ENCODE data around the gene KLF8. TPM values are rescaled to one million over a fixed set of nuclear protein-coding genes. Genes with fewer than 3 reads are reported as not detected.
"Not testable (repeated sequence)": the region's sequence is repeated elsewhere in the genome, so short reads cannot be mapped to it uniquely, and the experiment has no call there.

The KLF8 gene
- polyA plus RNA-seq (ENCODE audit: insufficient read length in 4 of 4), result 1 to 10 TPM; 4.3 to 6.5 (median 5.8) TPM

DNA sequence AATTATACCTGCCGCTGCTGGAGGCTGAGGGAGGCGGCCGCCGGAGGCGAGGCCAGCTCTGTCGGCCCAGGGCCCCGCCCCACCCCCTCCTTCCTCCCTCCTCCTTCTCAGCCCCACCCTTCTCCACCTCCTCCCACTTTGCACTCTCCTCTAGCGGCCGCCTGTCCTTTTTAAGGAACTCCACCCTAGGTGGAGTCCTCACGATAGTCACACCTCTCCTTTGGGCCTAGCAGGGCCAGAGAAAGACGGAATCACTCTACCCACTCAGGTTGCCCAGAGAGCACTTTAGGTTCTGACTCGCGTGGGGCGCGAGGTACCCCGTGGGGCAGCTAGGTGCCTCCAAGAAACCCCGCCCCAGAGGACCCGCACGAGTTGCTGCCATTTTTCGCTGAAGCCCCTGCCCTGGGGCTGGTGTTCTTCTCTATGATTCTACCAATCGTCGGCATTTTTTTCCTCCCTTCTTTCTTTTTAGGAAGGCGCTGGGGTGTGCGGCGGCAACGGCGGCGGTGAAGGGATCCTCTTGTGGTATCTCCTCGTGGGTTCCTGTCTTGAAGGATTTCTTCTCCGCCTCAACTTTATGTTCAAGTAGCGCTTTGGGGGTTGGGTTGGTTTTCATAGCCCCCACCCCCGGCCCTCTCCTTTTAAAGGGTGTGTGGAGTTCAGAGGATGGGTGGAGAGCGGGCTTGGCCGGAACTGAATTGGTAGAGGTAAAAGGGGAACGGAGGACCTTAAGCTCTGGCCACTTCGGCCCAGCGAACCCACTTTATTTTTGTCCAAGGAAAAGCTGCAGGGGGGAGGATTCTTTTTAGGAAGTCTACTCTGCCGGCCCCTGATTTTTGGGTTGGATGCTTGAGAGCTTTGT lies at the start of gene KLF8:
KLF8 (plus strand) TSS at position 136 of the 862 bp plus-strand sequence. CDS start 979 bp downstream, outside the sequence.
- no peak for DNase-seq (ENCODE audit: low read depth in 4 of 4, low spot score in 2 of 4)

- DNase-seq (ENCODE audit: low read depth in 4 of 4, low spot score in 2 of 4), result not testable (repeated sequence)
These were observed 25.2 kb upstream of the KLF8 start for GRCh38 chrX:56206945-56207344.

DNA sequence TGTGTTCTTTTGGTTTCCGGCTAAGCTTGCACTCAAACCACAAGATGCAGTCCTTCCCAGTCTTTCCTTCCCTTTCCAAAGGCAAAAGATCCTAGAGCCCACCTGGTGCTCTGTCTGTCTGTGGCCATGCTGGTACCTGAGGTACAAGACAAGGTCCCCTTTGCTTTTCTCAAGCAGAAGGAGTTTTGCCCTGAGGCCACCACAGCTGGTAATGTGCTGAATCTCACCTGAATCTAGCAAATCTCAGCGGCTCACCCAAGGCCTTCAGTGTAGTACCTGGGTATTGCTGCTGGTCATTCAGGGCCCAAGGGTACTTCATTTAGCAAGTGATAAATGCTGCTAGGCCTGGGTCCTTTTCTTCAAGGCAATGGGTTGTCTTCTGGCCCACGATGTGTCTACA lies 20.5 kb upstream of the KLF8 start:
- no peak for DNase-seq (ENCODE audit: low read depth in 4 of 4, low spot score in 2 of 4)

GRCh38 chrX:56216332-56216731 lies 15.8 kb upstream of the KLF8 start:
- DNase-seq (ENCODE audit: low read depth in 4 of 4, low spot score in 2 of 4), result no peak

GRCh38 chrX:56219700-56220099 lies 12.5 kb upstream of the KLF8 start:
- DNase-seq (ENCODE audit: low read depth in 4 of 4, low spot score in 2 of 4), result no peak

GRCh38 chrX:56221101-56221500 lies 11.1 kb upstream of the KLF8 start:
- DNase-seq (ENCODE audit: low read depth in 4 of 4, low spot score in 2 of 4), result no peak

DNA sequence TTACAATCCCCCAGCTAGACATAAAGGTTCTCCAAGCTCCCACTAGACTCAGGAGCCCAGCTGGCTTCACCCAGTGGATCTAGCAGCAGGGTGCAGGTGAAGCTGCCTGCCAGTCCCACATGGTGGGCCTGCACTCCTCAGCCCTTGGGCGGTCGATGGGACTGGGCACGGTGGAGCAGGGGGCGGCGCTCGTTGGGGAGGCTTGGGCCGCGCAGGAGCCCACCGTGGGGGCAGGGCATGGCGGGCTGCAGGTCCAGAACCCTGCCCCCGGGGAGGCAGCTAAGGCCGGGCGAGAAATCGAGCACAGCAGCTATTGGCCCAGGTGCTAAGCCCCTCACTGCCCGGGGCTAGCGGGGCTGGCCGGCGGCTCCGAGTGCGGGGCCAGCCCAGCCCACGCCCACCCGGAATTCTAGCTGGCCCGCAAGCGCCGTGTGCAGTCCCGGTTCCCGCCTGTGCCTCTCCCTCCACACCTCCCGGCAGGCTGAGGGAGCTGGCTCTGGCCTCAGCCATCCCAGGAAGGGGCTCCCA lies 9.6 kb upstream of the KLF8 start:
- no peak for DNase-seq (ENCODE audit: low read depth in 4 of 4, low spot score in 2 of 4)

DNA sequence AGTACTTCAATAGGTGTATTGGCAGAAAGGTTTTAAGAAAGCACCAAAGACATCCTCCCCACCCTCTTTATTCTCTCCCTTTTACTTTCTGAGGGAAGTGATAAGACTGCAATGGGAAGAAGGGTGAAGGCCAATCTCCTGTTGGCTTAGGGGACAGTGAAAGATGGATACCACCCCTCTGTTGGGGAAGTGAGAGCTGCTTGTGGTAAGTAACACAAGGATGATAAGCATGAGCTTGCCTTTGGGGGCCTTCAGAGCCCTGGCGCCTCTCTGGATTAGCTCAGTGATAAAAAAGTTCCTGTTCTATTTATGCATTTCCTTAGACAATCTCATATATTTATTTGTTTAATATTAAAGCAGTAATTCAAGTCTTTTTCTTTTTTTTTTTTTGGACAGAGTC lies 5.2 kb upstream of the KLF8 start:
- DNase-seq (ENCODE audit: low read depth in 4 of 4, low spot score in 2 of 4), result no peak

DNA sequence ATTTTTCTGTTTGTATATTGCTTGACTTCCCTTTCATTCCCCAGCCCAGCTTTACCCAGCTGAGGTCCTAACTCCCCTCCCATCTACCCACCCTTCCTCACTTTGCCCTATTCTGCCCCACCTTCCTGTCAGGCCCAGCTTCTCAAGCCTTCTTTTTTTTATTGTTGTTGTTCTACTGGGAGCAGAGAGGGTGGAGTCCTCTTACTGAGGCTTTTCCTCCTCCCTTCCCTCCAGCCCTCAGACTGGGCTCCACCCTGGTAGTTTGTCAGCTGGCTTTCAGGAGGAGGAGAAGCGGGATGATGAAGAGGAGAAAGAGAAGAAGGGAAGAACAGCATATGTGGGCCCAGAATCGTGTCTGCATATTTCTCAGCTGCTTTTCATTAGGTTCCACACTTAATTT lies 3.2 kb upstream of the KLF8 start:
- no peak for DNase-seq (ENCODE audit: low read depth in 4 of 4, low spot score in 2 of 4)

GRCh38 chrX:56231537-56232090 lies 542 bp upstream of the KLF8 start:
- no peak for DNase-seq (ENCODE audit: low read depth in 4 of 4, low spot score in 2 of 4)

- no peak for DNase-seq (ENCODE audit: low read depth in 4 of 4, low spot score in 2 of 4)
These were observed 944 bp downstream of the KLF8 start for GRCh38 chrX:56233100-56233499.

- no peak for DNase-seq (ENCODE audit: low read depth in 4 of 4, low spot score in 2 of 4)
These were observed 1.5 kb downstream of the KLF8 start for GRCh38 chrX:56233682-56234081.

- DNase-seq (ENCODE audit: low read depth in 4 of 4, low spot score in 2 of 4), result no peak
These were observed 16.3 kb downstream of the KLF8 start for GRCh38 chrX:56248492-56248891.

DNA sequence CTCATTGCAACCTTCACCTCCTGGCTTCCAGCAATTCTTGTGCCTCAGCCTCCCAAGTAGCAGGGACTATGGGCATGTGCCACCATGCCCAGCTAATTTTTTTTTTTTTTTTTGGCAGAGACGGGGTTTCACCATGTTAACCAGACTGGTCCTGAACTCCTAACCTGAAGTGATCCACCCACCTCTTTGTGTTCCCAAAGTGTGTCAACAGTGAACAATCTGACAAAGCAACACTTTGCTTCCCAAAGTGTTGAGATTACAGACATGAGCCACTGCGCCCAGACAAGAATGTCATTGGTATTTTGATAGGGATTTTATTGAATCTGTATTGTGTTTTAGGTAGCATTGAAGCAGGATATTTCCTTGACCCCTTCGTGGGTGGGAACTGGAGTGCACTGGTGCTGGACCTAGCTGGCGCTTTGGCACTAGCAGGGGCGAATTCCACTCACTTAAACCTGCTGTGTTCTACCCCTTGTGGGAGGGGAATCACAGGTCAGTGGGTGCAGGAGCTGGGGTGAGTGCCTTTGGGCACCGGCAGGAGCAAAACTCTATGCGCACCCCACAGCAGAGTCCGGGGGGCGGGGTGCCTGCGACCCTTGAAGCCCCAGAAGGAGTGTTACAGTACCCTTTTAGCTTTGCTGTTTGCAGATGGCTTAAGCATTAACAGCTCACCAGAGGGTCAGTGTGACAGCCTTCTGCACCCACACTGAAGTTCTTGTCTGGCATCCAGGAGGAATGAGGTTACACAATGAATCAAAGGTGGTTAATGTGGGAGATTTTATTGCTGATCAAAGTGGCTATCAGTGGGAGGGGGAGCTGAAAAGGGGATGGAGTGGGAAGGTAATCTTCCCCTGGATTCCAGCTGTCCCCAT lies 21.9 kb downstream of the KLF8 start:
- no peak for DNase-seq (ENCODE audit: low read depth in 4 of 4, low spot score in 2 of 4)

DNA sequence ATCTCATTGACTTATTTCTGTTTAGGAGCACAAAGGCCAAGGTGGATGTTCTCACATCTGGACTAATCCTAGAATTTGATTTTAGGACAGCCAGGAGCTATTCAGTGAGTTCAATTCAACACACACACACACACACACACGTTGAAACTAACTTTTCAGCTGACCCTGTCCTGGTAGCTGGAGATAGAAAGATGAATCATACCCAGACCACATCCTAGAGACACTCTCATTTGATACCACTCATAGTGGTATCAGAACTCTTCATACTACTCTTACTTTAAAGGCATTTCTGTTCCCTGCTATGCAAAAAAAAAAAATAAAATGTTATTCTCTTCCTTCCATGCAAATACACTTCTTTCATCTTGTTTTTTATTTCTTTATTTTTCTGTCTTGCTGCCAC lies 36.7 kb downstream of the KLF8 start:
- no peak for DNase-seq (ENCODE audit: low read depth in 4 of 4, low spot score in 2 of 4)

- no peak for DNase-seq (ENCODE audit: low read depth in 4 of 4, low spot score in 2 of 4)
These were observed 46.5 kb downstream of the KLF8 start for GRCh38 chrX:56278692-56279091.

- no peak for DNase-seq (ENCODE audit: low read depth in 4 of 4, low spot score in 2 of 4)
These were observed 47.7 kb downstream of the KLF8 start for GRCh38 chrX:56279863-56280262.

GRCh38 chrX:56281789-56282188 lies 49.6 kb downstream of the KLF8 start:
- no peak for DNase-seq (ENCODE audit: low read depth in 4 of 4, low spot score in 2 of 4)

DNA sequence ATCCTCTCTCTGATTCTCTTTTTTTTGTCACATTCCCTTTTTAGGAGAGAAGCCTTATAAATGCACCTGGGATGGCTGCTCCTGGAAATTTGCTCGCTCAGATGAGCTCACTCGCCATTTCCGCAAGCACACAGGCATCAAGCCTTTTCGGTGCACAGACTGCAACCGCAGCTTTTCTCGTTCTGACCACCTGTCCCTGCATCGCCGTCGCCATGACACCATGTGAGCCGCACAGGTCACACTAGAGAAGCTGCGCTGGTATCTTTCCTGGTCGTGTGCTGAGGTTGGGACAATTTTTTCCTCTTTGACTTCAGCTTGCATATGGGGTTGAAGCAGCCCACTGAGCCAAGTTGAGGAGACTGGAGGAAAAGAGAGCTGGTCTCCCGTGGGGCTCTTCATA lies 52.1 kb downstream of the KLF8 start:
- no peak for DNase-seq (ENCODE audit: low read depth in 4 of 4, low spot score in 2 of 4)

DNA sequence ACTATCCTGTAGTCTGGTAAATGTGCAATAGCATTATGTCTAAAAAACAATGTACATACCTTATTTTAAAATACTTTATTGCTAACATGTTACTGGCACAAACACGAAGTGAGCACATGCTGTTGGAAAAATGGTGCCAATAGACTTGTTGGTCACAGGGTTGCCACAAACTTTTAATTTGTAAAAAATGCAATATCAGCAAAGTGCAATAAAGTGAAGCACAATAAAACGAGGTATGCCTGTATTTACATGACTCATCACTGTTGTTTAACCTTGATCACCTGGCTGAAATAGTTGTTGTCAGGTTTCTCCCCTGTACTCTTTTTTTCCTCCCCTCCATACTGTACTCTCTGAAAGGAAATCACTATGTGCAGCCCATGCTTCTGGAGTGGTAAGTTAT lies 56.5 kb downstream of the KLF8 start:
- no peak for DNase-seq (ENCODE audit: low read depth in 4 of 4, low spot score in 2 of 4)

DNA sequence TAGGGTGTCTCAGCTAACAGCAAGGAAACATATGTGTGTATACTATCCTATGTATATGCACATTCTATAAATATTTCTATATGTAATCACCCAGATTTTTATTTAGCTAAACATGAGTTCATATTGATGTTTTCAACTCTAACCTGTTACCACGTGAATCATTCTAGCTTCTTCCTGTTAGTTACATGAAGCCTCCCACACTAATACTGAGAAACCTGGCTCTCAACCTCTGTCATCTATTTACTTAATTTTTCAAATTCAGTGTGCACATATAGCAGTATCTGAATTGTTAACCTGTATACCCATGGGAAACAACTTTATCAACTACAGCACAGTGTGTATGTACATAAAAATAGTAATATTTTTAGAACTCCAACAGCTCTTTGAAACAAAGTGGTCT lies 57.3 kb downstream of the KLF8 start:
- no peak for DNase-seq (ENCODE audit: low read depth in 4 of 4, low spot score in 2 of 4)
